SK-N-SH (cell line): ENCODE data around the gene RREB1.

ENCODE experiments used
- CTCF ChIP-seq: fragments of 200-600 bp; sonication (generic); IDR thresholded peaks from 2 replicates; pipeline ENCODE4 v1.6.1; 2017; ENCODE audit warnings: antibody characterized with exemption, mild to moderate bottlenecking, moderate library complexity
- RAD21 ChIP-seq: IDR thresholded peaks from 2 replicates; pipeline ENCODE4 v1.6.1; 2012; ENCODE audit warnings: mild to moderate bottlenecking, low read length
- SMC3 ChIP-seq: IDR thresholded peaks from 2 replicates; pipeline ENCODE4 v1.6.1; 2012; ENCODE audit warnings: low read depth, low read length, improper control_type of control experiment

GRCh38 chr6:7190791-7191190 lies 83.0 kb downstream of the RREB1 start:
- TF ChIP-seq CTCF (no peak), RAD21 (no peak), SMC3 (no peak)
